Endodermal cell (in vitro differentiated cells): Measurements from ENCODE around the gene NOVA2. TPM values are rescaled to one million over a fixed set of nuclear protein-coding genes. Genes with fewer than 3 reads are reported as not detected.

Experiments
- DNase-seq: peaks from one replicate; pipeline ENCODE4 v3.0.0-alpha.2; 2017
- H3K27ac ChIP-seq: 2 replicates; pipeline ENCODE4 v1.5.1; 2013; ENCODE audit warnings: mild to moderate bottlenecking, low read depth, low read length, moderate library complexity
- H3K27me3 ChIP-seq: 2 replicates; pipeline ENCODE4 v1.6.1; 2013; ENCODE audit warnings: mild to moderate bottlenecking, low read length, moderate library complexity; ENCODE audit not compliant: insufficient read depth, control insufficient read depth, poor library complexity, severe bottlenecking
- H3K36me3 ChIP-seq: 2 replicates; pipeline ENCODE4 v1.7.0; 2013; ENCODE audit warnings: mild to moderate bottlenecking, low read length, moderate library complexity; ENCODE audit not compliant: control insufficient read depth, insufficient read depth
- H3K4me1 ChIP-seq: one replicate; pipeline ENCODE4 v1.7.0; 2013; ENCODE audit warnings: low read length; ENCODE audit not compliant: control insufficient read depth, insufficient read depth
- H3K4me3 ChIP-seq: 2 replicates; pipeline ENCODE4 v1.5.1; 2013; ENCODE audit warnings: mild to moderate bottlenecking, low read length, moderate library complexity
- H3K9ac ChIP-seq: 2 replicates; pipeline ENCODE4 v1.6.1; 2013; ENCODE audit warnings: mild to moderate bottlenecking, low read length, moderate library complexity; ENCODE audit not compliant: poor library complexity, severe bottlenecking; ENCODE audit errors: extremely low read depth
- H3K9me3 ChIP-seq: 2 replicates; pipeline ENCODE4 v1.6.1; 2013; ENCODE audit warnings: mild to moderate bottlenecking, low read length, moderate library complexity; ENCODE audit not compliant: control insufficient read depth
- H3K27ac Mint-ChIP-seq: 2 replicates; pipeline ENCODE4 v1.8.0; 2020; ENCODE audit warnings: mixed read lengths
- H3K27me3 Mint-ChIP-seq: 2 replicates; pipeline ENCODE4 v1.8.0; 2021; ENCODE audit warnings: mild to moderate bottlenecking, mixed read lengths; ENCODE audit not compliant: insufficient read depth
- H3K36me3 Mint-ChIP-seq: 2 replicates; pipeline ENCODE4 v1.8.0; 2020; ENCODE audit warnings: low read depth, mixed read lengths
- H3K4me1 Mint-ChIP-seq: 2 replicates; pipeline ENCODE4 v1.8.0; 2020; ENCODE audit warnings: mixed read lengths
- H3K4me3 Mint-ChIP-seq: 2 replicates; pipeline ENCODE4 v1.8.0; 2020; ENCODE audit warnings: mild to moderate bottlenecking, moderate library complexity, mixed read lengths
- H3K9me3 Mint-ChIP-seq: 2 replicates; pipeline ENCODE4 v1.8.0; 2020; ENCODE audit warnings: mild to moderate bottlenecking, mixed read lengths
- CTCF ChIP-seq: fragments of 200-600 bp; sonication (generic); conservative IDR thresholded peaks from 2 replicates; pipeline ENCODE4 v1.5.0; 2021; ENCODE audit warnings: antibody characterized with exemption, mild to moderate bottlenecking
- WGBS, 2 experiments: methylation state at CpG; one replicate each; pipeline versions ENCODE4 v1.1.5 to v1.1.7; 2013; ENCODE audit warnings: missing lambda C conversion rate in 2 of 2, mixed read lengths in 1 of 2; ENCODE audit not compliant: insufficient coverage in 1 of 2, insufficient read length in 1 of 2; 5-methylcytosine and 5-hydroxymethylcytosine counted together
- total RNA-seq, 2 donors: library from RNA; stranded (reverse); fragmentation: NEBNext Ultra II Directional in 1 of 2; extraction: Animal tissue kit (Norgen Biotek cat#: 25700) in 1 of 2; gene quantifications; 2 replicates in 1 of 2; 3 replicates in 1 of 2; pipeline ENCODE4 v1.2.1, GENCODE V29; 2021

Gene NOVA2
- total RNA-seq, 2 donors from 2014 or later = 0.64 to 0.91 TPM

- no peak overlapping the region for H3K4me3 ChIP-seq
- H3K9me3 ChIP-seq = no peaks in the 10 kb centered on the region
- no peaks in the 10 kb centered on the region for H3K4me1 ChIP-seq
- H3K36me3 ChIP-seq = no peaks in the 10 kb centered on the region
- 83 to 85% methylated on average over 6 to 7 of the region's 7 CpGs for WGBS, 2 experiments
- no peak for DNase-seq
- Mint-ChIP-seq H3K4me1 (no peaks in the 10 kb centered on the region), H3K9me3 (no peaks in the 10 kb centered on the region), H3K4me3 (no peak overlapping the region), H3K36me3 (no peaks in the 10 kb centered on the region), H3K27me3 (peaks cover 86% of the 10 kb centered on the region), H3K27ac (no peak overlapping the region)
- H3K9ac ChIP-seq = no peak overlapping the region
- no peak overlapping the region for H3K27ac ChIP-seq
- H3K27me3 ChIP-seq = peaks cover 61% of the 10 kb centered on the region
- no peak for TF ChIP-seq CTCF
Observed at GRCh38 chr19:45967246-45967645, 6.4 kb downstream of the NOVA2 start.

- no peak overlapping the region for H3K27ac ChIP-seq
- H3K4me1 ChIP-seq = no peaks in the 10 kb centered on the region
- Mint-ChIP-seq H3K9me3 (no peaks in the 10 kb centered on the region), H3K36me3 (no peaks in the 10 kb centered on the region), H3K4me1 (no peaks in the 10 kb centered on the region), H3K4me3 (no peak overlapping the region), H3K27me3 (peaks cover 76% of the 10 kb centered on the region), H3K27ac (no peak overlapping the region)
- H3K27me3 ChIP-seq = peaks cover 46% of the 10 kb centered on the region
- H3K9me3 ChIP-seq = no peaks in the 10 kb centered on the region
- no peak for TF ChIP-seq CTCF
- DNase-seq = no peak
- H3K4me3 ChIP-seq = no peak overlapping the region
- 91 to 93% methylated on average over 14 to 15 of the region's 15 CpGs for whole genome bisulfite sequencing, 2 experiments
- no peak overlapping the region for H3K9ac ChIP-seq
- no peaks in the 10 kb centered on the region for H3K36me3 ChIP-seq
Observed at GRCh38 chr19:45962021-45962420, 11.6 kb downstream of the NOVA2 start.

DNA sequence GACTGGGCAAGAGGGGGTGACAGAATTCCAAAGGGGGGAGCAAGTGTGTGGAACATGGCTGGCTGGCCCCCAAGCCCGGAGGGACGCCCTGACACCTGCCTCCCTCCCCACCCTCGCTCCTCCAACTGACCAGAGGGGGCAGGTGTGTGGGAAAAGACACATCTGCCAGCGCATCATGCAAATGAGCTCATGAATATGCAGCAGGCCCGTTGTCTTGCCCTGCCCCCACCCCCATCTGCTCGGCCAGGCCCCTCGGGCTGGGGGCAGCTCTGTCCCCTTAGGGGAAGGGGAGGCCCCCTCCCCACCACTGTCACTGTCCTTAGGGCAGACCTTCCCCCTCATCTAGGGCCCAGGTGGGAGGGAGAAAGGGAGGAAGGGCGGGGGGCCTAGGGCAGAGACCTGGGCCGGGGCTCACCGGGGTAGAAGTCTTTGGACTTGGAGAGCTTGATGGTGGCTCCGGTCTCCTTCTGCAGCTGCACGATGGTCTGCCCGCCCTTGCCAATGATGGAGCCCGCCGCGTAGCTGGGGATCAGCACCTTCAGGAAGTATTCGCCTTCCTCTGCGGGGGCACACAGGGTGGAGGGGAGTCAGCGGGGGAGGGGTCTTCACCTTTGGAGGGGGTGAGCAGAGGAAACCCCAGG lies 12.9 kb downstream of the NOVA2 start:
- Histone ChIP-seq H3K27ac (peak overlapping the region; percentile 85), H3K4me3 (no peak overlapping the region), H3K36me3 (no peaks in the 10 kb centered on the region), H3K4me1 (no peaks in the 10 kb centered on the region), H3K9me3 (no peaks in the 10 kb centered on the region), H3K9ac (no peak overlapping the region), H3K27me3 (peaks cover 35% of the 10 kb centered on the region)
- Mint-ChIP-seq H3K27me3 (peaks cover 74% of the 10 kb centered on the region), H3K4me1 (no peaks in the 10 kb centered on the region), H3K4me3 (no peak overlapping the region), H3K9me3 (no peaks in the 10 kb centered on the region), H3K27ac (no peak overlapping the region), H3K36me3 (no peaks in the 10 kb centered on the region)
- peak; percentile 62 for TF ChIP-seq CTCF
- WGBS, 2 experiments = 49 to 63% methylated on average over 4 to 14 of the region's 19 CpGs
- peak; percentile 89 for DNase-seq
